HCT116 (cell line): ENCODE results near the gene CGNL1. TPM values are rescaled to one million over a fixed set of nuclear protein-coding genes. Genes with fewer than 3 reads are reported as not detected.

Experiments
- ATAC-seq: fragments of 200-7000 bp; cut with Tn5 transposase; 2 replicates; pipeline ENCODE4 v1.9.1; 2020; ENCODE audit warnings: mild to moderate bottlenecking, moderate library complexity
- BruUV-seq: library from RNA; stranded (reverse); fragments of 400-500 nt; replicated peaks from 2 replicates; lab custom pipeline; 2021; lab: Mats Ljungman, UMichigan
- CTCF ChIA-PET: fragments of 300-600 bp; sonication (Branson Sonifier 250); formaldehyde crosslinking; loops from one replicate; lab custom pipeline; 2021; ENCODE audit warnings: antibody characterized with exemption; lab: Charles Lee
- POLR2A ChIA-PET: fragments of 300-600, 350-600 bp; sonication (Branson Sonifier 250); formaldehyde crosslinking; loops from one replicate; lab custom pipeline; 2021; ENCODE audit warnings: antibody characterized with exemption; lab: Charles Lee
- RAD21 ChIA-PET, 2 experiments: fragments of 300-600 bp; sonication (Branson Sonifier 250); formaldehyde crosslinking; loops; one replicate each; lab custom pipeline; 2023; ENCODE audit warnings: low total read pairs in 2 of 2; ENCODE audit not compliant: uncharacterized antibody in 2 of 2, unreplicated experiment in 2 of 2, low non-redundant PET in 1 of 2; lab: Charles Lee
- DNase-seq: peaks from one replicate; pipeline ENCODE4 v3.0.0-alpha.2; 2010; ENCODE audit warnings: low read depth, low spot score
- H2AFZ ChIP-seq: fragments of 200-600 bp; shearing (Covaris generic), sonication (generic); 2 replicates; pipeline ENCODE4 v1.6.1; 2017; ENCODE audit warnings: low read depth, mixed run types, mixed read lengths, antibody characterized with exemption, low read length; ENCODE audit not compliant: poor library complexity, severe bottlenecking
- H3K27ac ChIP-seq: 2 replicates; pipeline ENCODE4 v1.5.1; 2012; ENCODE audit warnings: low read depth, low read length
- H3K27me3 ChIP-seq: fragments of 200-600 bp; sonication (generic); 2 replicates; pipeline ENCODE4 v1.6.1; 2016; ENCODE audit warnings: mixed run types, low read length, mixed read lengths; ENCODE audit not compliant: insufficient read depth
- H3K36me3 ChIP-seq, 2 experiments: fragments of 200-500 bp in 1 of 2; fragments of 200-600 bp in 1 of 2; sonication (Bioruptor generic) in 1 of 2; sonication (generic) in 1 of 2; 2 replicates each; pipeline versions ENCODE4 v1.5.1 to v1.6.1; 2014 to 2016; ENCODE audit warnings: low read length in 2 of 2, inconsistent platforms in 1 of 2, mixed read lengths in 1 of 2, mixed run types in 1 of 2; ENCODE audit not compliant: insufficient read depth in 2 of 2, control insufficient read depth in 1 of 2
- H3K4me1 ChIP-seq, 2 experiments: fragments of 200-600 bp in 1 of 2; sonication (generic) in 1 of 2; 2 replicates each; pipeline versions ENCODE4 v1.5.1 to v1.6.1; 2012 to 2017; ENCODE audit warnings: low read length in 2 of 2, inconsistent platforms in 1 of 2, mild to moderate bottlenecking in 1 of 2, mixed read lengths in 1 of 2, mixed run types in 1 of 2, moderate library complexity in 1 of 2; ENCODE audit not compliant: insufficient read depth in 2 of 2, control insufficient read depth in 1 of 2
- H3K4me2 ChIP-seq: fragments of 200-600 bp; sonication (generic); 2 replicates; pipeline ENCODE4 v1.6.1; 2017; ENCODE audit warnings: mixed run types, low read length, mixed read lengths
- H3K4me3 ChIP-seq, 2 experiments: fragments of 200-600 bp in 1 of 2; sonication (generic) in 1 of 2; replicated peaks in 1 of 2; 2 replicates each; pipeline ENCODE4 v1.5.1; 2011 to 2016; ENCODE audit warnings: low read length in 2 of 2, control low read depth in 1 of 2, low read depth in 1 of 2, mild to moderate bottlenecking in 1 of 2, mixed read lengths in 1 of 2, mixed run types in 1 of 2
- H3K79me2 ChIP-seq: fragments of 200-600 bp; sonication (generic); 2 replicates; pipeline ENCODE4 v1.6.1; 2017; ENCODE audit warnings: mild to moderate bottlenecking, mixed run types, low read length, moderate library complexity, mixed read lengths; ENCODE audit not compliant: insufficient read depth
- H3K9ac ChIP-seq: fragments of 200-600 bp; sonication (generic); 2 replicates; pipeline ENCODE4 v1.6.1; 2016; ENCODE audit warnings: low read length, mixed read lengths
- H3K9me2 ChIP-seq: fragments of 200-600 bp; sonication (generic), shearing (Covaris generic); 2 replicates; pipeline ENCODE4 v1.6.1; 2017; ENCODE audit warnings: mixed run types, mild to moderate bottlenecking, moderate library complexity; ENCODE audit not compliant: insufficient read depth
- H3K9me3 ChIP-seq, 2 experiments: fragments of 200-500 bp in 1 of 2; fragments of 200-600 bp in 1 of 2; sonication (Bioruptor generic) in 1 of 2; sonication (generic) in 1 of 2; 2 replicates each; pipeline ENCODE4 v1.6.1; 2014 to 2017; ENCODE audit warnings: low read length in 2 of 2, mixed read lengths in 2 of 2, inconsistent platforms in 1 of 2, low read depth in 1 of 2, mild to moderate bottlenecking in 1 of 2, mixed run types in 1 of 2, moderate library complexity in 1 of 2; ENCODE audit not compliant: control insufficient read depth in 1 of 2, insufficient read depth in 1 of 2
- H4K20me1 ChIP-seq: fragments of 200-600 bp; sonication (generic), shearing (Covaris generic); 2 replicates; pipeline ENCODE4 v1.6.1; 2017; ENCODE audit warnings: mixed run types, mild to moderate bottlenecking, moderate library complexity; ENCODE audit not compliant: insufficient read depth
- EGR1 ChIP-seq: IDR thresholded peaks from 2 replicates; pipeline ENCODE4 v1.6.1; 2012; ENCODE audit warnings: low read depth
- ELF1 ChIP-seq: IDR thresholded peaks from 2 replicates; pipeline ENCODE4 v1.6.1; 2012; ENCODE audit warnings: low read depth, borderline replicate concordance
- EZH2phosphoT487 ChIP-seq: fragments of 200-600 bp; IDR thresholded peaks from 2 replicates; pipeline ENCODE4 v1.6.1; 2018; ENCODE audit warnings: antibody characterized with exemption, borderline replicate concordance
- SP1 ChIP-seq: IDR thresholded peaks from 2 replicates; pipeline ENCODE4 v1.6.1; 2012; ENCODE audit warnings: low read depth
- TCF7L2 ChIP-seq: IDR thresholded peaks from 2 replicates; pipeline ENCODE4 v1.7.0; 2011; ENCODE audit warnings: borderline replicate concordance, inconsistent platforms; ENCODE audit not compliant: insufficient read depth, insufficient read length; ENCODE audit errors: extremely low read depth
- YY1 ChIP-seq: IDR thresholded peaks from 2 replicates; pipeline ENCODE4 v1.6.1; 2011; ENCODE audit warnings: low read length, low read depth, moderate library complexity, mild to moderate bottlenecking; ENCODE audit not compliant: insufficient replicate concordance; ENCODE audit errors: extremely low read depth
- ZFX ChIP-seq: fragments of 450-650 bp; IDR thresholded peaks from 2 replicates; pipeline ENCODE4 v1.6.1; 2017
- intact Hi-C: fragments of 100-400 bp; cut with micrococcal nuclease; formaldehyde crosslinking; loops from 2 replicates; pipeline ENCODE4 v1.10.0; 2022
- total RNA-seq: library from RNA; stranded (reverse); gene quantifications from one replicate; pipeline ENCODE4 v1.2.1, GENCODE V29; 2021; ENCODE audit not compliant: unreplicated experiment
- TF ChIP-seq, protein P1 (sequence below): IDR thresholded peaks from 2 replicates; pipeline ENCODE4 v1.6.1; 2011; ENCODE audit warnings: mild to moderate bottlenecking, low read length, moderate library complexity; ENCODE audit not compliant: insufficient replicate concordance; ENCODE audit errors: extremely low read depth
- TF ChIP-seq, protein P2 (sequence below): IDR thresholded peaks from 2 replicates; pipeline ENCODE4 v1.6.1; 2012

CGNL1 gene
- total RNA-seq, 1 experiment from 2014 or later: 2.2 TPM

DNA sequence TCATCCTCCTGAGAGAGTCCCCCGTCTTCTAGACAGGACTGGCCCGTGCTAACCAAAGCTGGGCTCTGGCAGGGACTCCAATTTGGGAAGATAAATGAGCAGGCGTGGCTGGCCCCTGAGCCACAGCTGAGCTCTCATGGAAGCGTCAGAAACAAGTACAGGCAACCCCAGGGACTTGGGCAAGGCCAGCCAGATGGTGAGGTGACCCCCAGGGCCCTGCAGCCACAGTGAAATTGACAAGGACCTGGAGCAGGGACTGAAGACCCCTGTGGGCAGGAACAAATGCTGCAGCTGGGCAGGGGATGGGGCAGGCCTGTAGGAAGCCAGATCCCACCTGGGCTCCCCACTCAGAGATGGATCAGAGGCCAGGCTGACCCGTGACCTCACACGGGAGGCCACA, 32.8 kb upstream of the CGNL1 start:
- no peak overlapping the region for H3K9ac ChIP-seq
- no peaks in the 10 kb centered on the region for H3K4me1 ChIP-seq
- no peaks in the 10 kb centered on the region for H3K36me3 ChIP-seq
- H3K4me2 ChIP-seq: no peak overlapping the region
- ChIA-PET POLR2A (no interaction called here), CTCF (interaction anchor here (0.6 to 11.1 kb wide), 2 partner anchors 185 to 199 kb away, joined by 3 to 338 read pairs; no protein-coding TSS in a partner anchor), RAD21 (interaction anchor here in 1 of 2 experiments (3.1 kb wide), 1 partner anchor 185 kb away, joined by 43 read pairs; no protein-coding TSS in a partner anchor)
- no peak for DNase-seq
- H3K27me3 ChIP-seq: no peaks in the 10 kb centered on the region
- no peak for ATAC-seq
- H3K79me2 ChIP-seq: no peaks in the 10 kb centered on the region
- no peaks in the 10 kb centered on the region for H4K20me1 ChIP-seq
- H3K27ac ChIP-seq: no peak overlapping the region
- TF ChIP-seq, protein P1, sequence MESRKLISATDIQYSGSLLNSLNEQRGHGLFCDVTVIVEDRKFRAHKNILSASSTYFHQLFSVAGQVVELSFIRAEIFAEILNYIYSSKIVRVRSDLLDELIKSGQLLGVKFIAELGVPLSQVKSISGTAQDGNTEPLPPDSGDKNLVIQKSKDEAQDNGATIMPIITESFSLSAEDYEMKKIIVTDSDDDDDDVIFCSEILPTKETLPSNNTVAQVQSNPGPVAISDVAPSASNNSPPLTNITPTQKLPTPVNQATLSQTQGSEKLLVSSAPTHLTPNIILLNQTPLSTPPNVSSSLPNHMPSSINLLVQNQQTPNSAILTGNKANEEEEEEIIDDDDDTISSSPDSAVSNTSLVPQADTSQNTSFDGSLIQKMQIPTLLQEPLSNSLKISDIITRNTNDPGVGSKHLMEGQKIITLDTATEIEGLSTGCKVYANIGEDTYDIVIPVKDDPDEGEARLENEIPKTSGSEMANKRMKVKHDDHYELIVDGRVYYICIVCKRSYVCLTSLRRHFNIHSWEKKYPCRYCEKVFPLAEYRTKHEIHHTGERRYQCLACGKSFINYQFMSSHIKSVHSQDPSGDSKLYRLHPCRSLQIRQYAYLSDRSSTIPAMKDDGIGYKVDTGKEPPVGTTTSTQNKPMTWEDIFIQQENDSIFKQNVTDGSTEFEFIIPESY: no peak
- TF ChIP-seq, protein P2, sequence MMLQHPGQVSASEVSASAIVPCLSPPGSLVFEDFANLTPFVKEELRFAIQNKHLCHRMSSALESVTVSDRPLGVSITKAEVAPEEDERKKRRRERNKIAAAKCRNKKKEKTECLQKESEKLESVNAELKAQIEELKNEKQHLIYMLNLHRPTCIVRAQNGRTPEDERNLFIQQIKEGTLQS: no peak
- TF ChIP-seq ZFX (no peak), EZH2phosphoT487 (no peak), TCF7L2 (no peak), YY1 (no peak), SP1 (no peak), EGR1 (no peak), ELF1 (no peak)
- H3K9me3 ChIP-seq: peaks cover 0 to 8% of the 10 kb centered on the region in 2 experiments; a peak in 1 of 4 replicates
- H3K4me3 ChIP-seq: no peak overlapping the region
- no peak overlapping the region for H2AFZ ChIP-seq
- no TSS peak for BruUV-seq
- H3K9me2 ChIP-seq: no peaks in the 10 kb centered on the region
- intact Hi-C loops: loop anchor here (5.0 to 10.0 kb wide), 3 partner anchors 519 to 841 kb away; no protein-coding TSS in a partner anchor
